Uterus (tissue), 2 donors: ENCODE results near the gene LMAN2L.

Experiments used
- CTCF ChIP-seq, 4 experiments: fragments of 200-600 bp in 2 of 4; fragments of 450-650 bp in 2 of 4; sonication (generic) in 2 of 4; IDR thresholded peaks; one replicate each; pipeline ENCODE4 v1.5.1; 2016 to 2019; ENCODE audit warnings: antibody characterized with exemption in 4 of 4, mild to moderate bottlenecking in 2 of 4, moderate library complexity in 1 of 4
- POLR2A ChIP-seq, 2 donors: fragments of 450-650 bp; IDR thresholded peaks; one replicate each; pipeline ENCODE4 v1.6.1; 2016; ENCODE audit warnings: antibody characterized with exemption in 2 of 2, mild to moderate bottlenecking in 1 of 2, moderate library complexity in 1 of 2

- TF ChIP-seq CTCF (IDR thresholded peaks at IDR 0.05) (no peak), POLR2A (IDR thresholded peaks at IDR 0.05) (no peak)
These were observed 5.9 kb downstream of the LMAN2L start for GRCh38 chr2:96733931-96734330.
